Parathyroid adenoma (tissue), 2 donors: ENCODE measurements around the gene UBAC1.

ENCODE experiments used
- H2AFZ ChIP-seq: fragments of 300-600 bp; sonication (generic); one replicate; pipeline ENCODE4 v1.7.0; 2017; ENCODE audit warnings: antibody characterized with exemption, mild to moderate bottlenecking
- H3K27ac ChIP-seq: fragments of 300-600 bp; sonication (generic); one replicate; pipeline ENCODE4 v1.7.0; 2017
- H3K27me3 ChIP-seq: fragments of 300-600 bp; sonication (generic); one replicate; pipeline ENCODE4 v1.7.0; 2017; ENCODE audit warnings: low read length; ENCODE audit not compliant: control insufficient read depth, insufficient read depth
- H3K36me3 ChIP-seq: fragments of 300-600 bp; sonication (generic); one replicate; pipeline ENCODE4 v1.7.0; 2017; ENCODE audit warnings: low read length; ENCODE audit not compliant: control insufficient read depth, insufficient read depth
- H3K4me1 ChIP-seq: fragments of 300-600 bp; sonication (generic); one replicate; pipeline ENCODE4 v1.7.0; 2017; ENCODE audit warnings: control low read depth
- H3K4me2 ChIP-seq: fragments of 300-600 bp; sonication (generic); one replicate; pipeline ENCODE4 v1.7.0; 2017; ENCODE audit warnings: low read length
- H3K4me3 ChIP-seq: fragments of 300-600 bp; sonication (generic); one replicate; pipeline ENCODE4 v1.7.0; 2017; ENCODE audit warnings: low read depth, low read length
- H3K79me2 ChIP-seq: fragments of 300-600 bp; sonication (generic); one replicate; pipeline ENCODE4 v1.7.0; 2017; ENCODE audit warnings: control low read depth
- H3K9ac ChIP-seq: fragments of 300-600 bp; sonication (generic); one replicate; pipeline ENCODE4 v1.7.0; 2017; ENCODE audit warnings: mild to moderate bottlenecking
- H3K9me3 ChIP-seq: fragments of 300-600 bp; sonication (generic); one replicate; pipeline ENCODE4 v1.7.0; 2017; ENCODE audit warnings: low read length; ENCODE audit not compliant: control insufficient read depth
- TF ChIP-seq, protein P1 (sequence below): fragments of 300-600 bp; sonication (generic); IDR thresholded peaks from one replicate; pipeline ENCODE4 v1.7.0; 2017; ENCODE audit warnings: antibody characterized with exemption, mild to moderate bottlenecking
- donor health status: primary hyperparathyroidism.

UBAC1 gene

GRCh38 chr9:135889564-135890189 is 71.5 kb downstream of the UBAC1 start:
- Histone ChIP-seq H3K36me3 (no peaks in the 10 kb centered on the region), H3K27me3 (no peaks in the 10 kb centered on the region), H3K9ac (no peak overlapping the region), H2AFZ (no peak overlapping the region), H3K4me2 (no peak overlapping the region), H3K4me3 (no peak overlapping the region), H3K4me1 (no peaks in the 10 kb centered on the region), H3K9me3 (no peaks in the 10 kb centered on the region), H3K79me2 (peaks cover 47% of the 10 kb centered on the region), H3K27ac (no peak overlapping the region)
- TF ChIP-seq, protein P1, sequence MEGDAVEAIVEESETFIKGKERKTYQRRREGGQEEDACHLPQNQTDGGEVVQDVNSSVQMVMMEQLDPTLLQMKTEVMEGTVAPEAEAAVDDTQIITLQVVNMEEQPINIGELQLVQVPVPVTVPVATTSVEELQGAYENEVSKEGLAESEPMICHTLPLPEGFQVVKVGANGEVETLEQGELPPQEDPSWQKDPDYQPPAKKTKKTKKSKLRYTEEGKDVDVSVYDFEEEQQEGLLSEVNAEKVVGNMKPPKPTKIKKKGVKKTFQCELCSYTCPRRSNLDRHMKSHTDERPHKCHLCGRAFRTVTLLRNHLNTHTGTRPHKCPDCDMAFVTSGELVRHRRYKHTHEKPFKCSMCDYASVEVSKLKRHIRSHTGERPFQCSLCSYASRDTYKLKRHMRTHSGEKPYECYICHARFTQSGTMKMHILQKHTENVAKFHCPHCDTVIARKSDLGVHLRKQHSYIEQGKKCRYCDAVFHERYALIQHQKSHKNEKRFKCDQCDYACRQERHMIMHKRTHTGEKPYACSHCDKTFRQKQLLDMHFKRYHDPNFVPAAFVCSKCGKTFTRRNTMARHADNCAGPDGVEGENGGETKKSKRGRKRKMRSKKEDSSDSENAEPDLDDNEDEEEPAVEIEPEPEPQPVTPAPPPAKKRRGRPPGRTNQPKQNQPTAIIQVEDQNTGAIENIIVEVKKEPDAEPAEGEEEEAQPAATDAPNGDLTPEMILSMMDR: no peak

- Histone ChIP-seq H3K9ac (no peak overlapping the region), H3K9me3 (no peaks in the 10 kb centered on the region), H2AFZ (no peak overlapping the region), H3K27ac (no peak overlapping the region), H3K4me2 (no peak overlapping the region), H3K4me1 (no peaks in the 10 kb centered on the region), H3K27me3 (no peaks in the 10 kb centered on the region), H3K36me3 (no peaks in the 10 kb centered on the region), H3K79me2 (peaks cover 42% of the 10 kb centered on the region), H3K4me3 (no peak overlapping the region)
- TF ChIP-seq, protein P1: no peak
Measured at GRCh38 chr9:135888766-135889394, 72.3 kb downstream of the UBAC1 start.

DNA sequence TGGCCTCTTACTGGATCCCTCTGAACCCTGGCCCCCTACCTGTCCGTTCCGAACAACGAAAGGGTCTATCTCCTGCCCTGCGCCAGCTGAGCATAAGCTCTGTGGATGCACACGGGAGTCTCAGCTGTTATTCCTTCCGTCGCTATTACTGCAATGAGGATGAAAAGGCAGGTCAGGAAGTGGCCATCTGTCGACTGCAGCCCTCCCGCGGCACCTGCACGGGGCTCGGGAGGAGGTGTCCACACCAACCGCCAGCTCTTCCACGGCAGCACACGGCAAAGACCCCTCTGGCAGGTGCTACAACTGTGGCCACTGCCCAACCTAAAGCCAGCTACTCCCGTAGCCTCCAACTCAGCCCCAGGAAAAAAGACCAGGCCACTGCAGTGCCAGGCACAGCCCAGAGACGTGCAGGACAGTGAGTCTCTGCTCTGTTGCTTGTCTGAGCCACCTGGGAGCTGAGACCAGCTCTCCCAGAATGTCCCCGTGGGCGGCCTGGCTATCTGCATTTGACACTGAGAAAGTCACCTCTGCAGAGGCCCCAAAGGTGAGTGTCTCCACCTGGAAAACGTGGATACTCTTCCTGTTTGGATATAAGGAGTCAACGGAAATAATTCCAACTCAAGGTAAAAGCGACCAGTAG is 72.9 kb downstream of the UBAC1 start:
- Histone ChIP-seq H3K4me2 (no peak overlapping the region), H3K4me1 (no peaks in the 10 kb centered on the region), H3K9ac (no peak overlapping the region), H3K79me2 (peaks cover 40% of the 10 kb centered on the region), H3K36me3 (no peaks in the 10 kb centered on the region), H3K27me3 (no peaks in the 10 kb centered on the region), H3K9me3 (no peaks in the 10 kb centered on the region), H3K27ac (no peak overlapping the region), H2AFZ (no peak overlapping the region), H3K4me3 (no peak overlapping the region)
- TF ChIP-seq, protein P1: no peak

DNA sequence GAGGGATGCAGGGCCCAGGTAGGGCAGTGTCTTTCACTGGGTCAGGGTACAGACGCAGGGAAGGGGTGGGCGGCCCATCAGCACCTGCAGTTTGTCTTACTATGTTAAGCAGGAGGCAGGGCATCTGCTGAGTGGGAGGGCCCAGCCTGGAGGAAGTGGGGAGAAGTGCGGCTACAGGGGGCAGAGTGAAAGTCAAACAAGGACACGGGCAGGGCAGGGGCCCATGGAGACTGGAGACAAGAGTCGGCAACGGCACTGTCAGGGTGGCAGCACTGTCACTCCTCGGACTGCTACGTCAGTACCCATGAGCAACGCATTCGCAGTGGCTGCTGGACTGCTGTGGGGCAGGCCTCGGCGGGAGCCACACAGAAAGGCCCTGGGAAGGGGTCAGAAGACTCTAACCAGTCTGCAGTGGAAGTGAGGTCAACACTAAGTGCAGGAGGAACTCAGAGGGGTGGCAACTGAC is 73.6 kb downstream of the UBAC1 start:
- Histone ChIP-seq H3K9ac (no peak overlapping the region), H2AFZ (no peak overlapping the region), H3K27me3 (no peaks in the 10 kb centered on the region), H3K27ac (no peak overlapping the region), H3K4me1 (no peaks in the 10 kb centered on the region), H3K4me3 (no peak overlapping the region), H3K4me2 (no peak overlapping the region), H3K36me3 (no peaks in the 10 kb centered on the region), H3K79me2 (peaks cover 40% of the 10 kb centered on the region), H3K9me3 (no peaks in the 10 kb centered on the region)
- TF ChIP-seq, protein P1: no peak
